PC-9 (cell line): ENCODE measurements around the gene SCN2B. TPM values are rescaled to one million over a fixed set of nuclear protein-coding genes. Genes with fewer than 3 reads are reported as not detected.

Experiments
- BruUV-seq: library from RNA; stranded (reverse); fragments of 400-500 nt; replicated peaks from 2 replicates; lab custom pipeline; 2021; lab: Mats Ljungman, UMichigan
- CTCF ChIA-PET: fragments of 300-600 bp; sonication (Branson Sonifier 250); formaldehyde crosslinking; loops from one replicate; lab custom pipeline; 2022; ENCODE audit warnings: antibody characterized with exemption; lab: Charles Lee
- POLR2A ChIA-PET: fragments of 300-600 bp; sonication (Branson Sonifier 250); formaldehyde crosslinking; loops from one replicate; lab custom pipeline; 2022; ENCODE audit warnings: antibody characterized with exemption; ENCODE audit not compliant: unreplicated experiment; lab: Charles Lee
- DNase-seq, 2 experiments: peaks; one replicate each; pipeline versions ENCODE4 v3.0.0 to v3.0.0-alpha.2; 2015 to 2022; ENCODE audit warnings: mixed read lengths in 1 of 2
- H2AFZ ChIP-seq: fragments of 200-600 bp; sonication (generic); 2 replicates; pipeline ENCODE4 v1.8.1; 2017; ENCODE audit warnings: antibody characterized with exemption
- H3F3A ChIP-seq: fragments of 200-600 bp; sonication (generic); 2 replicates; pipeline ENCODE4 v1.8.1; 2017; ENCODE audit warnings: antibody characterized with exemption, mild to moderate bottlenecking, low read depth; ENCODE audit not compliant: insufficient read depth
- H3K27ac ChIP-seq: fragments of 200-600 bp; sonication (generic); 2 replicates; pipeline ENCODE4 v1.6.1; 2016; ENCODE audit warnings: mixed run types
- H3K27me3 ChIP-seq: fragments of 200-600 bp; sonication (generic); 2 replicates; pipeline ENCODE4 v1.6.1; 2016; ENCODE audit warnings: low read depth, mixed run types; ENCODE audit not compliant: insufficient read depth
- H3K36me3 ChIP-seq: fragments of 200-600 bp; sonication (generic); 2 replicates; pipeline ENCODE4 v1.6.1; 2016; ENCODE audit warnings: low read depth, mixed run types
- H3K4me1 ChIP-seq: fragments of 200-600 bp; sonication (generic); replicated peaks from 2 replicates; pipeline ENCODE4 v1.6.1; 2016; ENCODE audit warnings: mixed run types; ENCODE audit not compliant: insufficient read depth
- H3K4me2 ChIP-seq: fragments of 200-600 bp; sonication (generic); 2 replicates; pipeline ENCODE4 v1.6.1; 2017; ENCODE audit warnings: mixed run types
- H3K4me3 ChIP-seq: fragments of 200-600 bp; sonication (generic); 2 replicates; pipeline ENCODE4 v1.6.1; 2016; ENCODE audit warnings: mixed run types
- H3K79me2 ChIP-seq: fragments of 200-600 bp; sonication (generic); 2 replicates; pipeline ENCODE4 v1.6.1; 2017; ENCODE audit warnings: low read depth, mixed run types
- H3K9me2 ChIP-seq: fragments of 200-600 bp; sonication (generic); 2 replicates; pipeline ENCODE4 v1.8.1; 2017; ENCODE audit warnings: mild to moderate bottlenecking; ENCODE audit not compliant: insufficient read depth
- H3K9me3 ChIP-seq: fragments of 200-600 bp; sonication (generic); 2 replicates; pipeline ENCODE4 v1.8.1; 2016; ENCODE audit warnings: low read depth; ENCODE audit not compliant: insufficient read depth
- H4K20me1 ChIP-seq: fragments of 200-600 bp; sonication (generic); 2 replicates; pipeline ENCODE4 v1.8.1; 2017; ENCODE audit not compliant: insufficient read depth
- CTCF ChIP-seq: fragments of 200-600 bp; sonication (generic); conservative IDR thresholded peaks from 2 replicates; pipeline ENCODE4 v1.6.1; 2017; ENCODE audit warnings: mixed run types, antibody characterized with exemption, mild to moderate bottlenecking, moderate library complexity
- EZH2 ChIP-seq: fragments of 200-600 bp; sonication (generic); IDR thresholded peaks from 2 replicates; pipeline ENCODE4 v1.8.0; 2017; ENCODE audit warnings: antibody characterized with exemption, low read depth
- intact Hi-C: fragments of 100-400 bp; cut with micrococcal nuclease; formaldehyde crosslinking; loops from one replicate; pipeline ENCODE4 v1.10.0; 2022; ENCODE audit not compliant: unreplicated experiment
- total RNA-seq: library from RNA; stranded (reverse); gene quantifications from 2 replicates; pipeline ENCODE4 v1.2.3, GENCODE V29; 2021

Gene SCN2B
- total RNA-seq, 1 experiment from 2014 or later = not detected

- Histone ChIP-seq H3K27me3 (no peaks in the 10 kb centered on the region), H3K36me3 (no peaks in the 10 kb centered on the region), H3K79me2 (no peaks in the 10 kb centered on the region), H3K9me3 (no peaks in the 10 kb centered on the region), H3K27ac (no peak overlapping the region), H3K9me2 (no peaks in the 10 kb centered on the region), H2AFZ (no peak overlapping the region), H3K4me1 (peaks cover 22% of the 10 kb centered on the region), H3K4me3 (no peak overlapping the region), H3K4me2 (no peak overlapping the region), H3F3A (0 out of 2 replicates have a peak, but pooled peaks cover 7% of the 10 kb centered on the region), H4K20me1 (no peaks in the 10 kb centered on the region)
- intact Hi-C loops = no loop called here
- BruUV-seq = no TSS peak
- CTCF ChIA-PET = no interaction called here
- no peak for DNase-seq
- TF ChIP-seq CTCF (no peak), EZH2 (no peak)
- POLR2A ChIA-PET = no interaction called here
Measured at GRCh38 chr11:118213201-118213600, 36.8 kb upstream of the SCN2B start.

- intact Hi-C loops = no loop called here
- Histone ChIP-seq H3K27me3 (no peaks in the 10 kb centered on the region), H3K4me1 (peaks cover 22% of the 10 kb centered on the region), H3K36me3 (no peaks in the 10 kb centered on the region), H3K79me2 (no peaks in the 10 kb centered on the region), H3K4me2 (no peak overlapping the region), H4K20me1 (no peaks in the 10 kb centered on the region), H3K9me2 (no peaks in the 10 kb centered on the region), H3F3A (0 out of 2 replicates have a peak, but pooled peaks cover 7% of the 10 kb centered on the region), H3K27ac (no peak overlapping the region), H3K9me3 (no peaks in the 10 kb centered on the region), H2AFZ (no peak overlapping the region), H3K4me3 (no peak overlapping the region)
- no TSS peak for BruUV-seq
- ChIA-PET POLR2A (no interaction called here), CTCF (no interaction called here)
- DNase-seq = no peak
- TF ChIP-seq EZH2 (no peak), CTCF (no peak)
Measured at GRCh38 chr11:118212781-118213191, 36.3 kb upstream of the SCN2B start.

GRCh38 chr11:118212131-118212725 lies 35.8 kb upstream of the SCN2B start:
- ChIA-PET POLR2A (interaction anchor here (0.6 kb wide), 1 partner anchor 1275 kb away, joined by 5 read pairs; no protein-coding TSS in a partner anchor), CTCF (no interaction called here)
- Histone ChIP-seq H3K9me3 (no peaks in the 10 kb centered on the region), H3K27me3 (no peaks in the 10 kb centered on the region), H3K27ac (no peak overlapping the region), H3K4me3 (no peak overlapping the region), H4K20me1 (no peaks in the 10 kb centered on the region), H3K36me3 (no peaks in the 10 kb centered on the region), H3K79me2 (no peaks in the 10 kb centered on the region), H3K4me2 (peak overlapping the region; percentile 8; the same call in 1 of the 2 replicates), H3K4me1 (peaks cover 22% of the 10 kb centered on the region), H3K9me2 (no peaks in the 10 kb centered on the region), H3F3A (0 out of 2 replicates have a peak, but pooled peaks cover 7% of the 10 kb centered on the region), H2AFZ (no peak overlapping the region)
- no peak for TF ChIP-seq CTCF
- no peak for TF ChIP-seq EZH2
- DNase-seq = peak in 1 of 2 experiments; percentile 78
- BruUV-seq = no TSS peak
- intact Hi-C loops = no loop called here
